HUES64 (cell line): ENCODE results near the gene RBM38.

Experiments used
- H3K27ac ChIP-seq: 2 replicates; pipeline ENCODE4 v1.7.0; 2013; ENCODE audit warnings: low read depth, low read length, inconsistent platforms
- H3K27me3 ChIP-seq: 2 replicates; pipeline ENCODE4 v1.6.1; 2013; ENCODE audit warnings: mild to moderate bottlenecking, low read length; ENCODE audit not compliant: insufficient read depth
- H3K36me3 ChIP-seq: 2 replicates; pipeline ENCODE4 v1.6.1; 2013; ENCODE audit warnings: mild to moderate bottlenecking, low read length; ENCODE audit not compliant: insufficient read depth
- H3K4me1 ChIP-seq: 2 replicates; pipeline ENCODE4 v1.6.1; 2013; ENCODE audit warnings: mild to moderate bottlenecking, low read length, moderate library complexity; ENCODE audit not compliant: insufficient read depth
- H3K4me3 ChIP-seq: 2 replicates; pipeline ENCODE4 v1.5.1; 2013; ENCODE audit warnings: mild to moderate bottlenecking, low read length, moderate library complexity
- H3K9ac ChIP-seq: 2 replicates; pipeline ENCODE4 v1.6.1; 2013; ENCODE audit warnings: mild to moderate bottlenecking, low read depth, low read length
- H3K9me3 ChIP-seq: 2 replicates; pipeline ENCODE4 v1.6.1; 2013; ENCODE audit warnings: low read depth, low read length; ENCODE audit not compliant: insufficient read depth
- WGBS: fragments of 150-250, 120-280 bp; methylation state at CpG from one replicate; pipeline ENCODE4 v1.1.7; 2013; ENCODE audit warnings: missing lambda C conversion rate; 5-methylcytosine and 5-hydroxymethylcytosine counted together

The RBM38 gene

DNA sequence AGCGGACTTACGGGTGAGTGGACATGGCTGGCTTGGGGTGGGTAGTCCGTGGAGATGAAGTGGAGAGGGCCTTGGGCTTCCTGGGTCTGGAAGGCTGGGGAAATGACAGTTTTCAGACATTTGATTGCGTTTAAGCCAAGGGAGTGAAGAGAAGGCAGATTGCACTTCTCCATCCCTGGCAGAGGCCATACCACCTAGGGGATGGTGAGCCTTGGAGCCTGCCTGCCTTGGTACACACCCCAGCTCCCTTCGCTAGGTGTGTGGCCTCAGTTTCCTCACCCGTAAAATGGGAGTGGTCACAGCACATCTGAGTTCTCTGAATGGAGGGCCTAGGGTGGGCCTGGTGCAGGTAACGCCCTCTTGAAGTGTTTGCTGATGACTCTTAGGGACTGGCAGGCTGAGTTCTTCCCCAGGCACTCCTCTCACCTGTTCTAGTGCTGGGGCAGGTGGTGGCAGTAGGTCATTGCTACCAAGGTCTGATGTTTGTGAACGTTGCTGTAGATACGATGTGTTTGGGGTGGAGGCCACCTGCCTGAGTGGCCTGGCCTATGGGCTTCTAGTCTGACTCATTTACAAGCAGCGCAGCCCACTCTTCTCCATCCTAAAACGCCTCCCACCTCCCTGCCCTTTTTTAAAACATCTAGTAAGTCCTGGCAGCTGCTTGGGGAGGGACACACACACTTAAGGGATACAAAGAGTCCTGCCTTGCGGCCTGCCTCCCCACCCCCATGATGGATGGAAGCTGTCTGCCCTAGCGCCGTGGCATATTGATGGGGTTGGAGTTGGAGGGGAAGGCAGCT lies 2.3 kb downstream of the RBM38 start:
- Histone ChIP-seq H3K27ac (no peak overlapping the region), H3K4me1 (peaks cover 38% of the 10 kb centered on the region), H3K9me3 (no peaks in the 10 kb centered on the region), H3K9ac (no peak overlapping the region), H3K27me3 (peaks cover 12% of the 10 kb centered on the region), H3K36me3 (peaks cover 46% of the 10 kb centered on the region), H3K4me3 (peak overlapping the region; percentile 76; the same call in 1 of the 2 replicates)
- WGBS: 90% methylated on average over 12 of the region's 14 CpGs

DNA sequence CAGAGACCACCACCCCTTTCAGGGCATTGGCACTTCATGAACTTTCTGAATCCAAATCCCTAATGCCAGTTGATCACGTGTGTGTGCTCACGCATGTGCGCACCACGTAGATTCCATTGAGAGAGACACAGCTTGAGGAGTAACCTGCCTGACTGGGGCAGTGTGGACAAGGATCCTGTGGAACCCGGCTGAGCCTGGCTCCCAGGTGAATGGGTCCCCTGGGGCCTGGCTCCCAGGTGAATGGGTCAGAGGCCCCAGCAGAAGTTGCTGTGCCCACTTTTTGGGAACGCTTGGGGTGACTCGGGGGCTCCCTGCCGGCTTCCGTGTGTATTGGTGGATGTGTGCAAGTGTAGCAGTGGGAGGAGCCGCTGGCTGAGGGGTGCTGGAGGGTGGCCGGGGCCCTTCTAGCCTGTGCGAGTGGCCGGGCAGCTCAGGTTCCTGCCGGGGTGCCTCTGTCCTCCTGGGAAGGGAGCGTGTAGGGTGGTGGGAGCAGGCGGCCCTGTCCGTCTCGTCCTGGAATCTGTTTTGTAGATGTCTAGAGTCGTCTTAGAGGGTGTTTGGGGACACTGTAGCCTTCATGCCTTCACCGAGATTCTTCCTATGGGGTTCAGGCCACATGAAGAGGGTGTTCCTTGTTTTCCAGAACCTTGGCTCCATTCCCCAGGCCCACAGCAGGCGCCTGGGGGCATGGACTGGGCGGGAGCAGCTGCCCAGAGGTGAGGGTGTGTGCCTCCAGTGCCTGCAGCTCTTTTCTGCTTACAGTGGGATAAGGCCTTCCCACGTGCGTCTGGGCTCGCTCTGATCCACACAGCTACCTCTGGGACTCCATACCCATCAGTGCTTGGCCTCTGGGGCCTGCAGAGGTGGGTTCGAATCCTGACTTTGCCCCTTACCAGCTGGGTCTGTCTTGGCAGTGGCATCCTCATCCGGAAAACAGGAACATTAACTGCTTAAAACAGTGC lies 3.2 kb downstream of the RBM38 start:
- Histone ChIP-seq H3K4me1 (peaks cover 38% of the 10 kb centered on the region), H3K27me3 (peaks cover 12% of the 10 kb centered on the region), H3K36me3 (peaks cover 55% of the 10 kb centered on the region), H3K4me3 (no peak overlapping the region), H3K27ac (peak overlapping the region; percentile 4; the same call in 1 of the 2 replicates), H3K9me3 (no peaks in the 10 kb centered on the region), H3K9ac (peak overlapping the region; percentile 20; the same call in 1 of the 2 replicates)
- 92% methylated on average over 27 of the region's 27 CpGs for WGBS

DNA sequence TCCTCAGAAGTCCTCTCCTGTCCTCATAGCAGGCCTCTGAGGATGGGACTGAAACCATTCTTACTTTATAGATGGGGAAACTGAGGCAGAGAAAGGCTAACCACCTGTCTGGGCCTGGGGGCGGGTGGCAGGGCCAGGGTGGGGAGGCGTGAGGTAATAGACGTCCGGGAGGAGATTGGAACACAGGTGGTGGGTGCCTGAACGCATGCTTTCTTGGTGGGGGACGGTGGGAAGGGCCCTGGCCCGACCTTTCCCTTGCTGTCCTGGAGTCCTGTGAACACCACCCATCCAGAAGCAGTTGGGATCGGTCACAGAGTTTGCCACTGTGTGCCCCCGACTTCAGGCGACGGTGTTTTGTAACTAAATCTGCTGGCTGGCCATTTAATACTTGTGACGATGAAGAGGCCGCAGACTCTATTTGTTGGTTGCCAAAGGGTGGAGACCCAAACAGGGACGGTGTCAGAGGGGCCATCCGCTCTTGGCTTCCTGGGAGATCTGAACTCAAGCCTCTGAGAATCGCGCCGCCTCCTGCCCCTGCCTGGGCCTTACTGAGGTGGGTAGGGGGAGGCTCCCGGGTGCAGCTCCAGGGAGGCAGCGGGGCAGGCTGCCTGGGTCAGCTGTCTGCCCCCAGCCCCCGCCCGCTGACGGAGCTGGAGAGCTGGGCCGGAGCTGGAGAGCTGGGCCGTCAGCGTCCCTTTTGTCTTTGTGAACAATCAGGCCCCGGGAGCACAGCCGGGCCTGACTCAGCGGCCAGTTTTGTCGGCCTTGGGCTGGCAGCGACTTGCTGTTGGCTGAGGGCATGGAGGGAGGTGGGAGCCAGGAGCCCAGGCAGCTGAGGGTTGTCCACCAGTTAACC lies 4.1 kb downstream of the RBM38 start:
- H3K4me3 ChIP-seq: no peak overlapping the region; the same call in 1 of the 2 replicates
- H3K36me3 ChIP-seq: peaks cover 63% of the 10 kb centered on the region
- no peak overlapping the region for H3K9ac ChIP-seq
- H3K27me3 ChIP-seq: peaks cover 3% of the 10 kb centered on the region; the same call in 1 of the 2 replicates
- WGBS: 58% methylated on average over 31 of the region's 31 CpGs
- peak overlapping the region; percentile 67 for H3K27ac ChIP-seq
- H3K9me3 ChIP-seq: no peaks in the 10 kb centered on the region
- peaks cover 29% of the 10 kb centered on the region for H3K4me1 ChIP-seq

DNA sequence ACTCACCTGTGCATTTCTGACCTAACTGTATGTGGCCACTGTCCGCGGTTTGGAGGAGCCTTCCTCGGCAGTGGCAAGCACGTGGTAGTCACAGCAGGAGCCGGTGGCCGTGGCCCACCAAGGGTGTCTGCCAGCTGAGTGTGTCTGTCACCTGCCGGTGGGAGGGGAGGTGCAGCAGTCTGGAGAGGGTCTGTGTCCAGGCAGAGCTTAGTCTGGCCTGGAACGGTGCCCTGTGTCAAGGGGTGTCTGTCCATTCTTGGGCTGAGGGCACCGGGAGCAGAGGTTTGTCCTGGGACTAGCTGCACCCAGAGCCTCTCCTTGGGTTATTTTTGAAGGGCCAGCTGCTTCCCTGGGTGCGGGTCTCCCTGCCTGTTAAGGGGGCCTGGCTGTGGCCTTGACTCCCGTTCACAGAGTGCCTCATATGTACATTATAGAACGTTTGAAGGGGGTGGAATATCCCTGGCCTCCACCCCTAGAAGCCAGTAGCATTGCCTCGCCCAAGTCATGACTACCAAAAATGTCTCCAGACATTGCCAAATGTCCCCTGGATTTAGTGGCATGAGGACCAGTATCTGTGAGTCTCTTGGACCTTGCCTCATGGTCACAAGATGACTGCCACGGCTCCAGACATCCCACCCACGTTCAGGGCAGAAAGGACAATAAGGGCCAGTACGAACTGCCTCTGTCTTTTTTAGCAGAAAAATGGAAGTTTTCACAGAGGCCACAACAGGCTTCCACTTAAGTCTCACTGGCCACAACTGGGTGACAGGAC lies 5.2 kb downstream of the RBM38 start:
- 90% methylated on average over 16 of the region's 16 CpGs for WGBS
- Histone ChIP-seq H3K4me3 (no peak overlapping the region), H3K27me3 (no peaks in the 10 kb centered on the region), H3K9me3 (no peaks in the 10 kb centered on the region), H3K9ac (no peak overlapping the region), H3K36me3 (peaks cover 73% of the 10 kb centered on the region), H3K27ac (peak overlapping the region; percentile 26; the same call in 1 of the 2 replicates), H3K4me1 (peaks cover 26% of the 10 kb centered on the region)

GRCh38 chr20:57396984-57397692 lies 5.9 kb downstream of the RBM38 start:
- Histone ChIP-seq H3K27me3 (no peaks in the 10 kb centered on the region), H3K27ac (no peak overlapping the region), H3K9me3 (no peaks in the 10 kb centered on the region), H3K4me1 (peaks cover 24% of the 10 kb centered on the region), H3K4me3 (no peak overlapping the region), H3K9ac (no peak overlapping the region), H3K36me3 (peaks cover 79% of the 10 kb centered on the region)
- 92% methylated on average over 16 of the region's 16 CpGs for WGBS

- H3K4me3 ChIP-seq: no peak overlapping the region
- no peaks in the 10 kb centered on the region for H3K27me3 ChIP-seq
- no peak overlapping the region for H3K9ac ChIP-seq
- peaks cover 19% of the 10 kb centered on the region for H3K4me1 ChIP-seq
- WGBS: 93% methylated on average over 13 of the region's 13 CpGs
- H3K36me3 ChIP-seq: peaks cover 83% of the 10 kb centered on the region
- H3K9me3 ChIP-seq: no peaks in the 10 kb centered on the region
- no peak overlapping the region for H3K27ac ChIP-seq
These were observed 6.5 kb downstream of the RBM38 start for GRCh38 chr20:57397693-57398108.

DNA sequence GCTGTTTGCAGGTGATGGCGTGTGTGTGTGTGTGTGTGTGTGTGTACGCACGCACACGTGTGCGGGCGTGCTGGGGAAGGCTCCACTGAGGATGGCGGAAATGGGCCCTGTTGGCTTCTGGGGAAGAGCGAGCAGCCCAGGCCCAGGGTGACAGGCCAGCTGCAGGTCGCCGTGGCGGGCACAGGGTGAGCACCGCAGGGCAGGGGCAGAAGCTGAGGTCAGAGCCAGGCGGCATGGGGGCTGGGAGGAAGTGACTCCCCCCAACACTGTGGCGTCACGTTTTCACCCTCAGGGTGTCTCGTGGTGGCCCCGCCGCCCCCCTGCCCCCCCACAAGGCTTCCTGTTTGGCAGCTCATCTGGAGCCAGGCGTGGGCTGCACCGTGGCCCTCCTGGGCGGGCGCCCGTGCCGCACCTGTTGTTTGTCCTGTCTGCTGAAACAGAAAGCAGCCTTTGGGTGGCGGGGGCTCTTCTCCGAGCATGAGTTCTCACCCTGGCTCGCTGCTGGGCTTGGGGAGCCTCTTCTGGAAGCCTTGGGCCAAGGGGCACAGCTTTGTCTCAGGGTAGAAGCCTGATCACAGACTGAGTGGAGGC lies 7.1 kb downstream of the RBM38 start:
- no peaks in the 10 kb centered on the region for H3K27me3 ChIP-seq
- H3K36me3 ChIP-seq: peaks cover 84% of the 10 kb centered on the region
- H3K4me1 ChIP-seq: peaks cover 15% of the 10 kb centered on the region
- 90% methylated on average over 27 of the region's 27 CpGs for WGBS
- H3K4me3 ChIP-seq: no peak overlapping the region
- H3K27ac ChIP-seq: no peak overlapping the region
- no peak overlapping the region for H3K9ac ChIP-seq
- H3K9me3 ChIP-seq: no peaks in the 10 kb centered on the region

- no peak overlapping the region for H3K27ac ChIP-seq
- no peak overlapping the region for H3K4me3 ChIP-seq
- peaks cover 83% of the 10 kb centered on the region for H3K36me3 ChIP-seq
- H3K9me3 ChIP-seq: no peaks in the 10 kb centered on the region
- H3K27me3 ChIP-seq: no peaks in the 10 kb centered on the region
- WGBS: 88% methylated on average over 13 of the region's 13 CpGs
- H3K9ac ChIP-seq: 0 out of 2 replicates have a peak overlapping the region, but pooled peaks have one; percentile 28
- H3K4me1 ChIP-seq: peaks cover 15% of the 10 kb centered on the region
These were observed 7.8 kb downstream of the RBM38 start for GRCh38 chr20:57398901-57399535.

DNA sequence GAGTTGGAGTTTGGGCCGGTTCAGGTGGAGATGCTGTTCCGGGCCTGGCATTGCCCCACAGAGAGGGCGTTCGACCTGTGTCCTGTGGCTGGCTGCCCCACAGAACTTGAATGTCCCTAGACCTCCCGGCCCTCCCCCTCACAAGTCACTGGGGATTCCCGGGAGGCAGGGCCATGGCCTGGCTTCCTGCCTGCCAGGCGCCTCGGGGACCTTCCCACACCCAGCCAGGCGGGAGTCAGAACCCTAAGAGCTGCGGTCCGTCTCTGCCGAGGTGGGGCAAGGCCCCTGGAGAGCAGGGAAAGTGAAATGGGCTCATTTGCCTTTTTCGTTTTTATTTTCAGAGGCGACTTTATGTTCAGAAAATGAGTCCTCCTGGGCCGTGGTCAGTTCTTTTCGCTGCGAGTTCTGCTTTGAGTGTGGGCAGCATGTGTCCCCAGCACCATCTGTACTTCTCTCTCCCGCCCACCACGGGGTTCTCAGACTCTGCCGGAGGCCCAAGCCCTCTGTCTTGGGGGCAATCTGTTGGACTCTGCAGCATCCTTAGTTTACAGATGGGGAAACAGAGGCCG lies 8.5 kb downstream of the RBM38 start:
- WGBS: 90% methylated on average over 21 of the region's 21 CpGs
- Histone ChIP-seq H3K4me3 (no peak overlapping the region), H3K27me3 (no peaks in the 10 kb centered on the region), H3K9ac (no peak overlapping the region), H3K4me1 (peaks cover 13% of the 10 kb centered on the region), H3K27ac (no peak overlapping the region), H3K36me3 (peaks cover 83% of the 10 kb centered on the region), H3K9me3 (no peaks in the 10 kb centered on the region)
